SU-DHL-6 (cell line): ENCODE data around the gene NINJ2.

Experiments
- H2AFZ ChIP-seq: fragments of 200-600 bp; sonication (generic); 2 replicates; pipeline ENCODE4 v1.6.1; 2014; ENCODE audit warnings: low read depth, mild to moderate bottlenecking, moderate library complexity, mixed read lengths, antibody characterized with exemption, low read length; ENCODE audit not compliant: severe bottlenecking
- H3F3A ChIP-seq: fragments of 200-600 bp; shearing (Covaris generic); 2 replicates; pipeline ENCODE4 v1.6.0; 2016; ENCODE audit warnings: antibody characterized with exemption, mild to moderate bottlenecking; ENCODE audit not compliant: insufficient read depth
- H3K27ac ChIP-seq: fragments of 200-600 bp; sonication (generic); 2 replicates; pipeline ENCODE4 v1.5.1; 2016; ENCODE audit warnings: low read depth, mild to moderate bottlenecking, low read length, moderate library complexity, mixed read lengths
- H3K27me3 ChIP-seq: fragments of 200-600 bp; sonication (generic), shearing (Covaris generic); 2 replicates; pipeline ENCODE4 v1.6.0; 2014; ENCODE audit warnings: mild to moderate bottlenecking, low read length
- H3K36me3 ChIP-seq: fragments of 200-600 bp; sonication (generic); 2 replicates; pipeline ENCODE4 v1.6.1; 2014; ENCODE audit warnings: mild to moderate bottlenecking, low read length, mixed read lengths
- H3K4me2 ChIP-seq: fragments of 300-600, 200-600 bp; shearing (Covaris generic), sonication (generic); 2 replicates; pipeline ENCODE4 v1.6.0; 2014; ENCODE audit warnings: low read length, low read depth, mild to moderate bottlenecking; ENCODE audit not compliant: poor library complexity, severe bottlenecking
- H3K4me3 ChIP-seq: fragments of 200-600 bp; sonication (generic); 2 replicates; pipeline ENCODE4 v1.5.1; 2014; ENCODE audit warnings: antibody characterized with exemption, low read length, mild to moderate bottlenecking, mixed read lengths; ENCODE audit not compliant: insufficient read depth, poor library complexity, severe bottlenecking
- H3K79me2 ChIP-seq: fragments of 200-600 bp; sonication (generic); 2 replicates; pipeline ENCODE4 v1.6.1; 2014; ENCODE audit warnings: mild to moderate bottlenecking, low read length, moderate library complexity; ENCODE audit not compliant: insufficient read depth
- H3K9ac ChIP-seq: fragments of 200-600 bp; sonication (generic); 2 replicates; pipeline ENCODE4 v1.7.0; 2014; ENCODE audit warnings: mild to moderate bottlenecking, low read length
- H3K9me2 ChIP-seq: fragments of 200-600 bp; sonication (generic); replicated peaks from 2 replicates; pipeline ENCODE4 v1.6.1; 2014; ENCODE audit warnings: low read length; ENCODE audit not compliant: insufficient read depth
- H3K9me3 ChIP-seq: fragments of 200-600 bp; sonication (generic); 2 replicates; pipeline ENCODE4 v1.6.1; 2014; ENCODE audit warnings: low read length, mixed read lengths; ENCODE audit not compliant: insufficient read depth
- H4K20me1 ChIP-seq: fragments of 200-600 bp; sonication (generic); 2 replicates; pipeline ENCODE4 v1.6.1; 2014; ENCODE audit warnings: low read depth, mild to moderate bottlenecking, antibody characterized with exemption, low read length, moderate library complexity, mixed read lengths
- EZH2phosphoT487 ChIP-seq: fragments of 200-600 bp; sonication (generic), shearing (Covaris generic); conservative IDR thresholded peaks from 2 replicates; pipeline ENCODE4 v1.6.1; 2018; ENCODE audit warnings: mild to moderate bottlenecking, antibody characterized with exemption, low read length, moderate library complexity, mixed read lengths
- TF ChIP-seq, protein P1 (sequence below): fragments of 200-600 bp; sonication (generic); IDR thresholded peaks from one replicate; pipeline ENCODE4 v1.5.1; 2017; ENCODE audit warnings: antibody characterized with exemption, mild to moderate bottlenecking, low read length, moderate library complexity; ENCODE audit not compliant: insufficient read depth, poor library complexity, severe bottlenecking

NINJ2 gene

DNA sequence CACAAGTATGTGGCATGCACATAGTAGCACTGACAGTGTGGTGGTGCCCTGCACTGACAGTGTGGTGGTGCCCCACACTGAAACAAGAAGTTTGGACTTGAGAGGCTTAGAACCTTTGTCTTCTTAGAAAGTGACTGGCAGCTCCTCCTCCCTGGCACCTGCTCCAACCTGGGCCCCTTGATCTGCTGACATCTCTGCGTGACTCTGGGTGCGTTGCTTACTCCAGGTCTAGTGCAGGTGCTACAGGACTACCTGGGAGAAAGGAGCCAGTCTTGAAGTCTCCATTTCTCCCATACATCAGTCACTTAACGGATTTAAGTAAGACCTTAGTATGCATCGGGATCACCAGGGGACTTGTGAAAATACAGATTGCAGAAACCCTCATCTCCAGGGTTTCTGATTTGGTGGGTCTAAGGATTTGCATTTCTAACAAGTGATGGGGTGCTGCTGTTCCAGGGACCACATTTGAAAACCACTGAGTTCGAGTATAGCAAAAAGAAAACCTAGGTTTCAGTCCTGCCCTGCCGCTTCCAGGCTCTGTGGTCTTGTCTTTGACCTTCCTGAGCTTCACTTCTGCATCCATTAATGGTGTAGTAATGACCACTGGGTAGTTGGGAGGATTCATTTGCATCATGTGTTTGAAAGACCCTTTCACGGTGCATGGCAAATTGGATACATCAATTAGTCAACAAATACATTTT, 15.7 kb downstream of the NINJ2 start:
- Histone ChIP-seq H3K36me3 (no peaks in the 10 kb centered on the region), H3K27me3 (no peaks in the 10 kb centered on the region), H3K9me3 (no peaks in the 10 kb centered on the region), H3F3A (peaks cover 34% of the 10 kb centered on the region; the same call in 1 of the 2 replicates), H2AFZ (no peak overlapping the region), H3K9me2 (no peaks in the 10 kb centered on the region), H3K79me2 (no peaks in the 10 kb centered on the region), H3K27ac (0 out of 2 replicates have a peak overlapping the region, but pooled peaks have one; percentile 13), H3K4me3 (no peak overlapping the region), H3K4me2 (no peak overlapping the region), H4K20me1 (no peaks in the 10 kb centered on the region), H3K9ac (no peak overlapping the region)
- TF ChIP-seq, protein P1, sequence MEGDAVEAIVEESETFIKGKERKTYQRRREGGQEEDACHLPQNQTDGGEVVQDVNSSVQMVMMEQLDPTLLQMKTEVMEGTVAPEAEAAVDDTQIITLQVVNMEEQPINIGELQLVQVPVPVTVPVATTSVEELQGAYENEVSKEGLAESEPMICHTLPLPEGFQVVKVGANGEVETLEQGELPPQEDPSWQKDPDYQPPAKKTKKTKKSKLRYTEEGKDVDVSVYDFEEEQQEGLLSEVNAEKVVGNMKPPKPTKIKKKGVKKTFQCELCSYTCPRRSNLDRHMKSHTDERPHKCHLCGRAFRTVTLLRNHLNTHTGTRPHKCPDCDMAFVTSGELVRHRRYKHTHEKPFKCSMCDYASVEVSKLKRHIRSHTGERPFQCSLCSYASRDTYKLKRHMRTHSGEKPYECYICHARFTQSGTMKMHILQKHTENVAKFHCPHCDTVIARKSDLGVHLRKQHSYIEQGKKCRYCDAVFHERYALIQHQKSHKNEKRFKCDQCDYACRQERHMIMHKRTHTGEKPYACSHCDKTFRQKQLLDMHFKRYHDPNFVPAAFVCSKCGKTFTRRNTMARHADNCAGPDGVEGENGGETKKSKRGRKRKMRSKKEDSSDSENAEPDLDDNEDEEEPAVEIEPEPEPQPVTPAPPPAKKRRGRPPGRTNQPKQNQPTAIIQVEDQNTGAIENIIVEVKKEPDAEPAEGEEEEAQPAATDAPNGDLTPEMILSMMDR, result no peak
- no peak for TF ChIP-seq EZH2phosphoT487

DNA sequence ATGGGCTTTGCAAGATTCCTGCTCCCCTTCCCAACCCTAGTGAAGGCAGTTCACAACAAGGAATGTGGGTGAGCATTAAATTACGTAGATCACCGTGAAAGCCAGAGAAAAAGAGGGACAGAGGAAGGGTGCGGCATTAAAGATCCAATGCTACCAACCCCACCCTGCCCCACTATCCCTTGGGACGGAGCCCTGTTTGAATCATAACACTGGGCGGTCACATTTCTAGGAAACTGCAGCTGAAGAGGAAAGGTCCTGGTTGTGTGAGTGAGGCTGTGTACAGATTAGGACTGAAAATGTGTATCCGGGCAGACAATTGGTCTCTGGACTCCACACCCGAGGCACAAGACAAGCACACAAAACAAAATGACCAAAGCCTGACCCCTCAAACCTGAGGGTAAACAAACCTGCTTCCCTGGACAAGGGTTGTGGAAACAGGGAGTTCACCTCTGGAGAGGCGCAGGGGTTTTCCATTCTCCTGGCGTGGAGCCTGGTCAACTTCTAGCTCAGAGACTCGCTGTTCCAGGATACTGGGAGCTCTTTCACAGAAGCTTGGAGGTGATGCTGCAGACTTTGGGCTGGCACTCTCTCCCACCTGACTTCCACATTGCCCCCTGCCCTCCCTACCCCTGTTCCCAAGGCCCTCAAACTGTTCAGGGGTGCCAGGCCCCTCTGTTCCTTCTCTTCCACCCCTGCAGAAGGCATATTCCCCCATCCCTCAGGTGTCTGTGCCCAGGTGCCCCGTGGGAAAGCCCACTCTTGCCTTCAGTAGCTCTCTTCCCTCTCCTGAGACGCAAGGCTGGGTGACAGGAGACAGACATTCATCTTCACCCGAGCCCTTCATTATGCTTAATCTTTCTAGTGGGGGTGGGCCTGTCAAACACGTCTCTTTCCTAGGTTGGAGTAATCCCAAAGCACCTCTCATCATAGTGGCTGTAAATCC, 16.5 kb downstream of the NINJ2 start:
- no peak overlapping the region for H3K27ac ChIP-seq

DNA sequence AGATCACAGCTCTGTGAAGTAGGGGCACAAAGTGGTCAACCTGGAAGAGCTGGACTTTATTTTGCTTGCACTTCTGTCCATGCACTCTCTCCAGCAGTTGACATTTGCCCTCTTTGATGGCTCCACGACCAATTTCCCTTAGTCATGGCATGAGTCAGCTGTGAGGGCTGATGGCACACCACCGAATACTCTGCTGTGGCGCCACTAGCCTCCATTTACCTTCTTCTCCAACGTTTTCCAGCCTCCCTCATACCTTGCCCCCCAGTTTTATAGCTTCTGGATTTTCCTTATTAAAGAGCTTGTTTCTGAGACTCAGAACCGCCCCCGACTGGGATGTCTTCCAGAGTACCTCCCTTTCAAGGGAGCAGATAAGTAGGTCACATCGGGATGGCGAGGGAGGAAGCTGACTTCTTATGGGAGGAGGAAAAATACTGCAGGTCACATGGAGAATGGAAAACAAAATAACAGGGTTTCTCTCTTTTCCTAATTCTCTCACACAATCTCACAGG, 17.6 kb downstream of the NINJ2 start:
- Histone ChIP-seq H3K36me3 (no peaks in the 10 kb centered on the region), H4K20me1 (no peaks in the 10 kb centered on the region), H2AFZ (no peak overlapping the region), H3F3A (peaks cover 27% of the 10 kb centered on the region; the same call in 1 of the 2 replicates), H3K4me2 (no peak overlapping the region), H3K79me2 (no peaks in the 10 kb centered on the region), H3K9me3 (no peaks in the 10 kb centered on the region), H3K4me3 (no peak overlapping the region), H3K27me3 (no peaks in the 10 kb centered on the region), H3K9me2 (no peaks in the 10 kb centered on the region), H3K27ac (no peak overlapping the region), H3K9ac (no peak overlapping the region)
- TF ChIP-seq EZH2phosphoT487, result no peak
- TF ChIP-seq, protein P1, result no peak

More for the DNA sequence above, 16.5 kb downstream of the NINJ2 start:
- Histone ChIP-seq H2AFZ (no peak overlapping the region), H3K4me3 (no peak overlapping the region), H3K27me3 (no peaks in the 10 kb centered on the region), H3K36me3 (no peaks in the 10 kb centered on the region), H3F3A (peaks cover 27% of the 10 kb centered on the region; the same call in 1 of the 2 replicates), H3K4me2 (no peak overlapping the region), H3K79me2 (no peaks in the 10 kb centered on the region), H3K9ac (no peak overlapping the region), H3K9me2 (no peaks in the 10 kb centered on the region), H4K20me1 (no peaks in the 10 kb centered on the region), H3K9me3 (no peaks in the 10 kb centered on the region)
- no peak for TF ChIP-seq EZH2phosphoT487
- TF ChIP-seq, protein P1, result no peak
